Liver (tissue), 9 donors: ENCODE measurements around the gene CAT. TPM values are rescaled to one million over a fixed set of nuclear protein-coding genes. Genes with fewer than 3 reads are reported as not detected.

Experiments
- DNase-seq: peaks from one replicate; pipeline ENCODE4 v3.0.0-alpha.2; 2017; ENCODE audit warnings: low spot score
- H3K27ac ChIP-seq, 2 donors: one replicate each; pipeline ENCODE4 v1.7.0; 2013; ENCODE audit warnings: inconsistent platforms in 2 of 2, low read length in 2 of 2, control low read depth in 1 of 2, low read depth in 1 of 2, mild to moderate bottlenecking in 1 of 2
- H3K27me3 ChIP-seq, 4 donors: one replicate each; pipeline versions ENCODE4 v1.6.1 to v1.7.0; 2013; ENCODE audit warnings: low read length in 3 of 4, inconsistent platforms in 1 of 4, mild to moderate bottlenecking in 1 of 4, moderate library complexity in 1 of 4; ENCODE audit not compliant: control insufficient read depth in 4 of 4, insufficient read depth in 4 of 4
- H3K36me3 ChIP-seq, 4 donors: one replicate each; pipeline versions ENCODE4 v1.6.1 to v1.7.0; 2013; ENCODE audit warnings: low read length in 3 of 4, mild to moderate bottlenecking in 3 of 4, low read depth in 1 of 4, moderate library complexity in 1 of 4; ENCODE audit not compliant: control insufficient read depth in 4 of 4, insufficient read depth in 3 of 4
- H3K4me1 ChIP-seq, 4 donors: one replicate each; pipeline versions ENCODE4 v1.6.1 to v1.7.0; 2013; ENCODE audit warnings: low read length in 3 of 4, mild to moderate bottlenecking in 3 of 4, moderate library complexity in 1 of 4; ENCODE audit not compliant: control insufficient read depth in 4 of 4, insufficient read depth in 4 of 4
- H3K4me3 ChIP-seq, 3 donors: one replicate each; pipeline versions ENCODE4 v1.6.1 to v1.7.0; 2013; ENCODE audit warnings: low read length in 3 of 3, control low read depth in 1 of 3, low read depth in 1 of 3, mild to moderate bottlenecking in 1 of 3
- H3K9ac ChIP-seq, 2 donors: one replicate each; pipeline ENCODE4 v1.7.0; 2013; ENCODE audit warnings: low read length in 2 of 2, mild to moderate bottlenecking in 2 of 2, moderate library complexity in 2 of 2, control low read depth in 1 of 2, low read depth in 1 of 2
- H3K9me3 ChIP-seq, 4 donors: one replicate each; pipeline versions ENCODE4 v1.6.1 to v1.7.0; 2013; ENCODE audit warnings: low read length in 3 of 4; ENCODE audit not compliant: control insufficient read depth in 4 of 4
- ATF3 ChIP-seq: IDR thresholded peaks from 2 replicates; pipeline ENCODE4 v1.6.1; 2016; ENCODE audit warnings: antibody characterized with exemption
- EGR1 ChIP-seq, 2 donors: IDR thresholded peaks; 2 replicates each; pipeline ENCODE4 v1.6.1; 2016 to 2018; ENCODE audit warnings: antibody characterized with exemption in 2 of 2, low read depth in 2 of 2
- FOXA1 ChIP-seq: IDR thresholded peaks from 2 replicates; pipeline ENCODE4 v1.6.1; 2016; ENCODE audit warnings: antibody characterized with exemption
- FOXA2 ChIP-seq: IDR thresholded peaks from 2 replicates; pipeline ENCODE4 v1.6.1; 2016; ENCODE audit warnings: antibody characterized with exemption
- GABPA ChIP-seq, 2 donors: IDR thresholded peaks in 1 of 2; conservative IDR thresholded peaks in 1 of 2; 2 replicates each; pipeline ENCODE4 v1.6.1; 2016; ENCODE audit warnings: antibody characterized with exemption in 2 of 2, mild to moderate bottlenecking in 1 of 2, moderate library complexity in 1 of 2
- HNF4A ChIP-seq, 2 donors: conservative IDR thresholded peaks; 2 replicates each; pipeline ENCODE4 v1.6.1; 2016; ENCODE audit warnings: antibody characterized with exemption in 2 of 2, mild to moderate bottlenecking in 2 of 2
- HNF4G ChIP-seq: IDR thresholded peaks from 2 replicates; pipeline ENCODE4 v1.6.1; 2016; ENCODE audit warnings: antibody characterized with exemption
- JUND ChIP-seq, 2 donors: IDR thresholded peaks; 2 replicates each; pipeline ENCODE4 v1.6.1; 2016; ENCODE audit warnings: antibody characterized with exemption in 2 of 2
- NR2F2 ChIP-seq: IDR thresholded peaks from 2 replicates; pipeline ENCODE4 v1.6.1; 2016; ENCODE audit warnings: antibody characterized with exemption
- RAD21 ChIP-seq, 2 donors: IDR thresholded peaks; 2 replicates each; pipeline ENCODE4 v1.6.1; 2016; ENCODE audit warnings: antibody characterized with exemption in 2 of 2, mild to moderate bottlenecking in 2 of 2
- RXRA ChIP-seq, 2 donors: IDR thresholded peaks; 2 replicates each; pipeline ENCODE4 v1.6.1; 2017 to 2018; ENCODE audit warnings: antibody characterized with exemption in 2 of 2, mild to moderate bottlenecking in 1 of 2
- SP1 ChIP-seq: IDR thresholded peaks from 2 replicates; pipeline ENCODE4 v1.6.1; 2018; ENCODE audit warnings: antibody characterized with exemption, mild to moderate bottlenecking
- TAF1 ChIP-seq: conservative IDR thresholded peaks from 2 replicates; pipeline ENCODE4 v1.6.1; 2016; ENCODE audit warnings: antibody characterized with exemption, mild to moderate bottlenecking
- YY1 ChIP-seq: IDR thresholded peaks from 2 replicates; pipeline ENCODE4 v1.6.1; 2016; ENCODE audit warnings: antibody characterized with exemption, mild to moderate bottlenecking
- ZBTB33 ChIP-seq: IDR thresholded peaks from 2 replicates; pipeline ENCODE4 v1.6.1; 2016; ENCODE audit warnings: antibody characterized with exemption
- WGBS: extraction: QIAGEN DNeasy Blood & Tissue Kit; methylation state at CpG from one replicate; pipeline ENCODE4 v1.1.7; 2013; 5-methylcytosine and 5-hydroxymethylcytosine counted together
- polyA plus RNA-seq, 2 donors: library from polyadenylated mRNA; stranded (reverse) in 1 of 2; unstranded in 1 of 2; fragments of 200-250 nt in 1 of 2; fragments of >200 nt in 1 of 2; fragmentation: Nextera tagmentation in 1 of 2; extraction: Ambion mirVana in 1 of 2; gene quantifications; one replicate each; pipeline versions ENCODE4 v1.2.1 to v1.2.3, GENCODE V29; 2013 to 2015
- total RNA-seq, 2 donors: library from RNA; depleted of rRNA; stranded (reverse); fragments of >200 nt; gene quantifications; one replicate each; pipeline ENCODE4 v1.2.3, GENCODE V29; 2014
- TF ChIP-seq, protein P1 (sequence below): IDR thresholded peaks from 2 replicates; pipeline ENCODE4 v1.6.1; 2016; ENCODE audit warnings: antibody characterized with exemption, mild to moderate bottlenecking
- TF ChIP-seq, protein P2 (sequence below): fragments of 150-350 bp; IDR thresholded peaks from 2 replicates; pipeline ENCODE4 v1.5.1; 2017; ENCODE audit warnings: improper control_type of control experiment, low read depth, low read length; ENCODE audit not compliant: missing input control
- TF ChIP-seq, protein P3 (sequence below): IDR thresholded peaks from 2 replicates; pipeline ENCODE4 v1.6.1; 2016; ENCODE audit warnings: antibody characterized with exemption
- donor health status: healthy.
- donor health status: healthy.
- donor health status: healthy.
- donor health status: healthy.
- donor health status: healthy.

CAT gene
- total and polyA plus RNA-seq, 4 donors = 270 to 620 (median 388) TPM

DNA sequence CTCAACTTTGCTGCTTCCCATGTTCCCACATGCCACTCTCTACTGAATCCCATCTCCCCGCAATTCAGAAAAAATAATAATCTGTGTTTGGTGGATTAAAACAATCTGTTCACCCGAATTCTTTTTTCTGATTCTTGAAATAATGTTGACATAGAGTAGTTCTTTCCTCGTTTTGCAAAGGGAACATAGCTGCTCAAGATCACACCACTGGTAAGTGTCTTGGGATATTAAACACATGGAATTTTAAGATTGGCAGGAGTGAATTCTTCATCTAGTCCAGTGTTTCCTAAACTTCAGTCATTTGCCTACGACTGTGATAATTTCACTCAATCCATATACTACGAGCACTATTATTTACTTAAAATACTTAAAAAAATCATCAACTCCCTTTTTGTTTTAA lies 68.9 kb downstream of the CAT start:
- Histone ChIP-seq H3K4me3 (no peak overlapping the region), H3K27me3 (no peaks in the 10 kb centered on the region), H3K4me1 (peaks cover under 1 to 12% (median 8%) of the 10 kb centered on the region in 4 donors), H3K9ac (no peak overlapping the region), H3K36me3 (no peaks in the 10 kb centered on the region), H3K27ac (no peak overlapping the region), H3K9me3 (no peaks in the 10 kb centered on the region)
- no peak for DNase-seq
- WGBS = 89% methylated on average over 5 of the region's 5 CpGs
- TF ChIP-seq RAD21 (IDR thresholded peaks at IDR 0.05) (no peak), NR2F2 (no peak), TAF1 (no peak), GABPA (IDR thresholded peaks at IDR 0.05 in 1 of 2, conservative IDR thresholded peaks at IDR 0.05 in 1 of 2) (no peak), ATF3 (no peak), EGR1 (IDR thresholded peaks at IDR 0.05; ENCODE audit: low read depth in 2 of 2) (no peak), HNF4G (no peak), FOXA1 (no peak), SP1 (no peak), HNF4A (conservative IDR thresholded peaks at IDR 0.05) (no peak), RXRA (IDR thresholded peaks at IDR 0.05) (no peak), JUND (IDR thresholded peaks at IDR 0.05) (no peak), YY1 (no peak)
- TF ChIP-seq, protein P1, sequence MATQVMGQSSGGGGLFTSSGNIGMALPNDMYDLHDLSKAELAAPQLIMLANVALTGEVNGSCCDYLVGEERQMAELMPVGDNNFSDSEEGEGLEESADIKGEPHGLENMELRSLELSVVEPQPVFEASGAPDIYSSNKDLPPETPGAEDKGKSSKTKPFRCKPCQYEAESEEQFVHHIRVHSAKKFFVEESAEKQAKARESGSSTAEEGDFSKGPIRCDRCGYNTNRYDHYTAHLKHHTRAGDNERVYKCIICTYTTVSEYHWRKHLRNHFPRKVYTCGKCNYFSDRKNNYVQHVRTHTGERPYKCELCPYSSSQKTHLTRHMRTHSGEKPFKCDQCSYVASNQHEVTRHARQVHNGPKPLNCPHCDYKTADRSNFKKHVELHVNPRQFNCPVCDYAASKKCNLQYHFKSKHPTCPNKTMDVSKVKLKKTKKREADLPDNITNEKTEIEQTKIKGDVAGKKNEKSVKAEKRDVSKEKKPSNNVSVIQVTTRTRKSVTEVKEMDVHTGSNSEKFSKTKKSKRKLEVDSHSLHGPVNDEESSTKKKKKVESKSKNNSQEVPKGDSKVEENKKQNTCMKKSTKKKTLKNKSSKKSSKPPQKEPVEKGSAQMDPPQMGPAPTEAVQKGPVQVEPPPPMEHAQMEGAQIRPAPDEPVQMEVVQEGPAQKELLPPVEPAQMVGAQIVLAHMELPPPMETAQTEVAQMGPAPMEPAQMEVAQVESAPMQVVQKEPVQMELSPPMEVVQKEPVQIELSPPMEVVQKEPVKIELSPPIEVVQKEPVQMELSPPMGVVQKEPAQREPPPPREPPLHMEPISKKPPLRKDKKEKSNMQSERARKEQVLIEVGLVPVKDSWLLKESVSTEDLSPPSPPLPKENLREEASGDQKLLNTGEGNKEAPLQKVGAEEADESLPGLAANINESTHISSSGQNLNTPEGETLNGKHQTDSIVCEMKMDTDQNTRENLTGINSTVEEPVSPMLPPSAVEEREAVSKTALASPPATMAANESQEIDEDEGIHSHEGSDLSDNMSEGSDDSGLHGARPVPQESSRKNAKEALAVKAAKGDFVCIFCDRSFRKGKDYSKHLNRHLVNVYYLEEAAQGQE = no peak
- TF ChIP-seq, protein P2, sequence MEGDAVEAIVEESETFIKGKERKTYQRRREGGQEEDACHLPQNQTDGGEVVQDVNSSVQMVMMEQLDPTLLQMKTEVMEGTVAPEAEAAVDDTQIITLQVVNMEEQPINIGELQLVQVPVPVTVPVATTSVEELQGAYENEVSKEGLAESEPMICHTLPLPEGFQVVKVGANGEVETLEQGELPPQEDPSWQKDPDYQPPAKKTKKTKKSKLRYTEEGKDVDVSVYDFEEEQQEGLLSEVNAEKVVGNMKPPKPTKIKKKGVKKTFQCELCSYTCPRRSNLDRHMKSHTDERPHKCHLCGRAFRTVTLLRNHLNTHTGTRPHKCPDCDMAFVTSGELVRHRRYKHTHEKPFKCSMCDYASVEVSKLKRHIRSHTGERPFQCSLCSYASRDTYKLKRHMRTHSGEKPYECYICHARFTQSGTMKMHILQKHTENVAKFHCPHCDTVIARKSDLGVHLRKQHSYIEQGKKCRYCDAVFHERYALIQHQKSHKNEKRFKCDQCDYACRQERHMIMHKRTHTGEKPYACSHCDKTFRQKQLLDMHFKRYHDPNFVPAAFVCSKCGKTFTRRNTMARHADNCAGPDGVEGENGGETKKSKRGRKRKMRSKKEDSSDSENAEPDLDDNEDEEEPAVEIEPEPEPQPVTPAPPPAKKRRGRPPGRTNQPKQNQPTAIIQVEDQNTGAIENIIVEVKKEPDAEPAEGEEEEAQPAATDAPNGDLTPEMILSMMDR = no peak

GRCh38 chr11:34508524-34508923 lies 69.8 kb downstream of the CAT start:
- DNase-seq = no peak
- no peak overlapping the region for H3K27ac ChIP-seq
- H3K9ac ChIP-seq = no peak overlapping the region
- 47% methylated on average over 2 of the region's 2 CpGs for WGBS
- H3K4me3 ChIP-seq = no peak overlapping the region
- no peaks in the 10 kb centered on the region for H3K27me3 ChIP-seq
- H3K4me1 ChIP-seq = peaks cover 0 to 10% (median 6%) of the 10 kb centered on the region in 4 donors
- no peaks in the 10 kb centered on the region for H3K9me3 ChIP-seq
- H3K36me3 ChIP-seq = no peaks in the 10 kb centered on the region
- no peak for TF ChIP-seq TAF1
- TF ChIP-seq FOXA1 = no peak
- TF ChIP-seq NR2F2 = no peak
- TF ChIP-seq ZBTB33 = no peak
- TF ChIP-seq FOXA2 = no peak
- TF ChIP-seq, protein P2 = no peak
- no peak for TF ChIP-seq EGR1 (IDR thresholded peaks at IDR 0.05; ENCODE audit: low read depth in 2 of 2)
- TF ChIP-seq RAD21 (IDR thresholded peaks at IDR 0.05) = no peak
- TF ChIP-seq HNF4G = no peak
- TF ChIP-seq SP1 = no peak
- no peak for TF ChIP-seq ATF3
- TF ChIP-seq YY1 = no peak
- TF ChIP-seq, protein P3, sequence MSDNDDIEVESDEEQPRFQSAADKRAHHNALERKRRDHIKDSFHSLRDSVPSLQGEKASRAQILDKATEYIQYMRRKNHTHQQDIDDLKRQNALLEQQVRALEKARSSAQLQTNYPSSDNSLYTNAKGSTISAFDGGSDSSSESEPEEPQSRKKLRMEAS = no peak
- no peak for TF ChIP-seq RXRA (IDR thresholded peaks at IDR 0.05)
- no peak for TF ChIP-seq GABPA (IDR thresholded peaks at IDR 0.05 in 1 of 2, conservative IDR thresholded peaks at IDR 0.05 in 1 of 2)
